Activated effector memory CD4-positive, alpha-beta T cell treated with anti-CD3 and anti-CD28 coated beads, Interleukin-2, amount 50 U/mL, for 16 hours (primary cell): ENCODE data around the gene FGF1.

Experiments used
- DNase-seq: peaks from one replicate; pipeline ENCODE4 v3.0.0-alpha.2; 2020

FGF1 gene

GRCh38 chr5:142640316-142641005, 45.4 kb downstream of the FGF1 start:
- no peak for DNase-seq

DNA sequence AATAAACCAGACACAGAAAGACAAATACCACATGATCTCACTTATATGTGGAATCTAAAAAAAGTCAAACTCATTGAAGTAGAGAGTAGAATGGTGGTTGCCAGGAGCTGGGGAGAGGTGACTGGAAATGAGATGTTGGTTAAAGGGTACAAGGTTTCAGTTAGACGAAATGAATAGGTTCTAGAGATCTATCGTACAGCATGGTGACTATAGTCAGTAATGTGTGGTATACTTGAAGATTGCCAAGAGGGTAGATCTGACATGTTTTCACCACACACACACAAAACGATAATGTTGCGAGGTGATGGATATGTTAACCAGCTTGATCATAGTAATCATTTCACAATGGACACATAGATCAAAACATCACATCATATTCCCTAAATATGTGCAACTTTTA, 46.4 kb downstream of the FGF1 start:
- no peak for DNase-seq

- DNase-seq, result no peak
Observed at GRCh38 chr5:142637871-142638270, 48.0 kb downstream of the FGF1 start.

- no peak for DNase-seq
Observed at GRCh38 chr5:142636698-142637324, 49.1 kb downstream of the FGF1 start.

GRCh38 chr5:142636093-142636492, 49.8 kb downstream of the FGF1 start:
- DNase-seq, result no peak

GRCh38 chr5:142634216-142635011, 51.5 kb downstream of the FGF1 start:
- no peak for DNase-seq

GRCh38 chr5:142630927-142631539, 54.9 kb downstream of the FGF1 start:
- no peak for DNase-seq

DNA sequence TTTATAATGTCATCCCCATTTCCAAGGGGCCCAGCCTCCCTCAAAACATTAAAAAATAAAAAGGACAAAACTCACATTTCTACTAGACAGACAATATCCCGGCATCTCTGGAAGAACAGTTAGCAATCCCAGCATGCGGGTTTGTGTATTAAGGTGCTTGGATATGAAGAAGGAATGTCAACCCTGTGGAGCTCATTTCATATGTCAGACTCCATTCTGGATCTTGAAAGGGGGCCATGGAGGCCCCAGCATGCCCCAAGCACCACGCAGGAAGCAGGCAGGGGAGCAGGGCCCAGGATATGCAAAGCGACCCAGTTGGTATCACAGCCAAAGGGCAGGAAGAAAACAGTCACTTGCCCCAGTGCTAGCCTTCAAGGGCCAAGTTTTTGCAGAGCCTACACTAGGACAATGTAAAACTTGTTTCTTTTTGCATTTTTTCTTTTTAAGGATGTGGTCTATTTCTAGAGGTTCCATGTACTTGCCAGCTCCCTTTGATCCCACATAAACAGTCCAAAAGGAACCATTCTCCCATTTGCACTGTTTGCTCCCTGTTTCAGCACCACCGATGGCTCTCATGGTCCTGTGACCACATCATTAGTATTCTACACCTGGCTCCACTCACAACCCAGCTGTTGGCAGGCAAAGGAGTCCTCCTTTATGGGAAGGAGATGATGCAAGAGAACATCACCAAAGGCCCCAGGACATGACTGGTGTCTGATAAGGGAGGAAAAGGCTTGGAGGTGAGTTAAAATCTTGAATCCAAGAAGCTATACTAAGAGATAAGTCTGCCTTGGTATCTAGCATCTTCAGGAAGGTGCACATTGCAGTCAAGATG, 58.3 kb downstream of the FGF1 start:
- DNase-seq, result no peak

DNA sequence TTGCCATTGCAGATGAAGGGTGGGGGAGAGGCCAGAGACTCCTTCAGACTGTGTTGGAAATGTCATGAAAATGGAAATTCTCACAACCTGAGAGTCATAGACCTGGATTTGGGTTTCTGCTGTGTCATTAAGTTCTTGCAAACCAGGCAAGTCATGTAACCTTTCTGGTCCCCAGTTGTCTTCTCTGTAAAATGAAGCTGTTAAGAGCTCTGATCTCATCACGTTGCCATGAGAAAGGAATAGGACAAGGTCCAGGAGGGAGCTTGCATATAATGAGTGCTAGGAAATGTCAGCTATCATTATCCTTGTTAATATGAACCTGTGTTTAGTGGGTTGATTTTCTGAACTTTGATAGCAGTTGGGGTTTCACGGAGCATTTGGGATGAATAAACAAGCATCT, 59.1 kb downstream of the FGF1 start:
- no peak for DNase-seq

GRCh38 chr5:142626099-142626498, 59.8 kb downstream of the FGF1 start:
- DNase-seq, result no peak

- DNase-seq, result no peak
Observed at GRCh38 chr5:142621227-142621626, 64.7 kb downstream of the FGF1 start.

DNA sequence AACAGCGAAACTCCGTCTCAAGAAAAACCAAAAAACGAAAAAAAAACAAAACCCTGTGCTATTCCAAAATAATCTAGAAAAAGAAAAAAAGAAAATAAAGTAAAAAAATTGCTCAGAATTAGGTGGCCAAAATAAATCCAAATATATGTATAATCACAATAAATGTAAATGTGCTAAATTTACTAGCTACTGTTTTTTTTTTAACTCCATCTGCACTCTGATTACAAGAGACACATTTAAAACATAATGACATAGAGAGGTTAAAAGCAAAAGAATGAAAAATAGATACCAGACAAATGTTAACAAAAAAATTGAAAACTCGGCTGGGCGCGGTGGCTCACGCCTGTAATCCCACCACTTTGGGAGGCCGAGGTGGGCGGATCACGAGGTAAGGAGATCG, 66.1 kb downstream of the FGF1 start:
- no peak for DNase-seq

GRCh38 chr5:142618130-142618523, 67.8 kb downstream of the FGF1 start:
- DNase-seq, result no peak

DNA sequence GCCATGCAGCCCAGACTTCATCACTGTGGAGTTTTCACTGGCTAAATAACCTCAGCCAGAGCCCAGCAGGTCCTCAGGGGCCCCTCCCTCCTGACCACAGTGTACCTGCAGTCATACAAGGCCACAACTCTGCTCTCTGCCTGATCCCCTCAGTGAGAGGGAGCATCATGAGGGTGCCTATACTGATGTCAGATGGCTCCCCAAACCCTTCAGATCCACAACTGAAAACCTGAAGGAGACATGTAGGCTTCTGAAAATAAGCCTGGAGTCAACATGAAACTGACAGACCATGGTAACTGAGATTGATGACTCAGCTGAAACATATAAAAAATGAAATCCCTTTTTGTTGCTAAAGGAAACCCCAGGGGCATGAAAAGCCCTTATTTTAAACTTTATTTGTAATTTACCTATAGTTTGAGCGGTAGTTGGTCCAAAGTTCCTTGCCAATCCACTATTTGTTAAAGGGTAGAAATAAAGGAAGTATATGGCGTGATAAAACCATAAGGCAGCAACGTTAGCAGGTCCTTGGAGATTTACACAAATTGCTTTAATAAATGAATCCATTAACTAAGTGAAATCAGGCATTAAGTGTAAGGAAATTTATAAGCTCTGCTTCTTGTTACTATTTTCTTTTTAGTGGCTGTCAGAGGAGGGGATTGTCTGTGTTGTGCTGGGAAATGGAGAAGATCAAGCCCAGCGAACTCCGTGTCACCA, 68.3 kb downstream of the FGF1 start:
- no peak for DNase-seq

GRCh38 chr5:142615948-142616347, 69.9 kb downstream of the FGF1 start:
- DNase-seq, result no peak

- DNase-seq, result no peak
Observed at GRCh38 chr5:142614054-142614453, 71.8 kb downstream of the FGF1 start.

GRCh38 chr5:142613271-142613671, 72.6 kb downstream of the FGF1 start:
- DNase-seq, result no peak

DNA sequence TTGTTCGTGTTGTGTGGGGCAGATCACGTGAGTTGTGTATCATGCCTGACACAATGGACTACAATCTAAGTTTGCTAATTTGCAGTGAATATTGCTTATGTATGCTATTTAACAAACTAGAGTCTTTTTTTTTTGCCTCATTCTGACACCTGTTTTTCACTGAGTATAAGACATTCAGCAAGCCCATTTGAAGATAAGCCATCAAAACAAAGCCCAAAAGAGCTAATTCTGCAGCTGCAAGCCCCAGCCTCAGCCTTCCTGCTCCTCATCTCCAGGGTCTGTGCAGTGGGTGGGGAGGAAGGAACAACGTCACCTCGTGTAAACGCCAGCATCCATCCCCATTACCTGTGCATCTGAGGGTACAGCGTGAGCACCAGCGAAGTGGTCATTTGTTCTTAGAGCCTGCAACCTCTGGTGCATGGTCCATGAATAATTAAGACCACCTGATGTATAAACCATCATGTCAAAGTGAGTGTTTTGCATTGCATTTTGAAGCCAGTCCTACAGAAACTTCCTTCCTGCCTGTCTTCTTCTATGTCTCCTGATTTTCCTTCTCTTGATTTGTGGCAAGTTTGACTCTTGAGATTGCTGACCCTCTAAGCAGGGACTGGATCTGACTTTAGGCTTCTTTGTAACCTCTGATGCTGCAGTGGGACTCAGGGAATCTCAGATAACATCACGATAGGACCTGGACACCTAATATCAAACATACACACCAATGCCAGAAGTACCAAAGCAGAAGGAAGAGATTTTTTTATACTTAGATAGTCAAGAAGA, 73.2 kb downstream of the FGF1 start:
- no peak for DNase-seq

DNA sequence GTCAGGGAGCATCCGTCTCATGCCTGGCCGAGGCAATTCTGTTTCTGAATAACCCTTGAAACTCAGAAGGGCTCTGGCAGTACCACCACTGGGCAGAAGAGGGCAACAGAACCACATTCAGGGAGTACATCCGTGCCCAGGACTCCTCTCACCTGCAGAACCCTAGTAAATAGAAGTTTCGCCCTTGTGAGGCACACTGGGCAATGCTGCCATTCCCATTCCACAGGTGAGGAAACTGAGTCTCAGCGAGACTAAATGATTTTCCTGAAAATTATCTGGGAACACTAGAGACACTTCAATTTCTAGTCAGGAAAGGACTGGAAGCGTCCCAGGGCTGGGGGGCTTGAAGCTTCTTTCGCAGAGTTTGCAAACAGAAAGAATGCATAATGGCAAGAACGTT, 74.7 kb downstream of the FGF1 start:
- DNase-seq, result peak; percentile 87

- no peak for DNase-seq
Observed at GRCh38 chr5:142610176-142611001, 75.5 kb downstream of the FGF1 start.
